Activated B cell treated with CpG ODN at 0.5 μM for 24 hours (primary cell): ENCODE data around the gene PRPF6. TPM values are rescaled to one million over a fixed set of nuclear protein-coding genes. Genes with fewer than 3 reads are reported as not detected.
A peak's percentile ranks its signal among the peaks of the same experiment; 100 is the strongest.
"Not testable (repeated sequence)": the region's sequence is repeated elsewhere in the genome, so short reads cannot be mapped to it uniquely, and the experiment has no call there.

Source experiments
- ATAC-seq: fragments of 200-7000 bp; cut with Tn5 transposase; one replicate; pipeline ENCODE4 v1.10.0; 2021; ENCODE audit warnings: low read depth, mild to moderate bottlenecking, moderate library complexity
- CTCF ChIA-PET: fragments of 350-600 bp; sonication (Branson Sonifier 250); formaldehyde crosslinking; loops from one replicate; lab custom pipeline; 2021; ENCODE audit warnings: antibody characterized with exemption; lab: Charles Lee
- POLR2A ChIA-PET: fragments of 350-600 bp; sonication (Branson Sonifier 250); formaldehyde crosslinking; loops from one replicate; lab custom pipeline; 2021; ENCODE audit warnings: antibody characterized with exemption; lab: Charles Lee
- DNase-seq: peaks from one replicate; pipeline ENCODE4 v3.0.0; 2022
- H3K27ac Mint-ChIP-seq: one replicate; pipeline ENCODE4 v1.8.0; 2020; ENCODE audit warnings: mixed read lengths
- H3K27me3 Mint-ChIP-seq: one replicate; pipeline ENCODE4 v1.8.0; 2021; ENCODE audit warnings: mixed read lengths
- H3K36me3 Mint-ChIP-seq: one replicate; pipeline ENCODE4 v1.8.0; 2021; ENCODE audit warnings: low read depth, mixed read lengths
- H3K4me1 Mint-ChIP-seq: one replicate; pipeline ENCODE4 v1.8.0; 2021; ENCODE audit warnings: mixed read lengths
- H3K4me3 Mint-ChIP-seq: one replicate; pipeline ENCODE4 v1.8.0; 2020; ENCODE audit warnings: mild to moderate bottlenecking, mixed read lengths
- H3K9me3 Mint-ChIP-seq: one replicate; pipeline ENCODE4 v1.8.0; 2020; ENCODE audit warnings: mixed read lengths
- intact Hi-C: fragments of 100-400 bp; cut with micrococcal nuclease; formaldehyde crosslinking; loops from one replicate; pipeline ENCODE4 v1.15.1; 2024
- total RNA-seq: library from RNA; stranded (reverse); gene quantifications from 2 replicates; pipeline ENCODE4 v1.2.3, GENCODE V29; 2022
- TF ChIP-seq, protein P1 (sequence below): fragments of 200-600 bp; IDR thresholded peaks from one replicate; pipeline ENCODE4 v1.8.0; 2022; ENCODE audit warnings: antibody characterized with exemption, mild to moderate bottlenecking

The PRPF6 gene
- total RNA-seq, 1 donor from 2014 or later = 75.8 TPM

- CTCF ChIA-PET = no interaction called here
- H3K9me3 Mint-ChIP-seq = no peaks in the 10 kb centered on the region
- POLR2A ChIA-PET = interaction anchor here (0.7 to 1.0 kb wide), 2 partner anchors 12 to 13 kb away, joined by 4 read pairs; partner anchors contain the start of gene UCKL1
- no peaks in the 10 kb centered on the region for H3K27me3 Mint-ChIP-seq
- DNase-seq (peak; percentile 33), ATAC-seq (peak; percentile 15)
- TF ChIP-seq, protein P1, sequence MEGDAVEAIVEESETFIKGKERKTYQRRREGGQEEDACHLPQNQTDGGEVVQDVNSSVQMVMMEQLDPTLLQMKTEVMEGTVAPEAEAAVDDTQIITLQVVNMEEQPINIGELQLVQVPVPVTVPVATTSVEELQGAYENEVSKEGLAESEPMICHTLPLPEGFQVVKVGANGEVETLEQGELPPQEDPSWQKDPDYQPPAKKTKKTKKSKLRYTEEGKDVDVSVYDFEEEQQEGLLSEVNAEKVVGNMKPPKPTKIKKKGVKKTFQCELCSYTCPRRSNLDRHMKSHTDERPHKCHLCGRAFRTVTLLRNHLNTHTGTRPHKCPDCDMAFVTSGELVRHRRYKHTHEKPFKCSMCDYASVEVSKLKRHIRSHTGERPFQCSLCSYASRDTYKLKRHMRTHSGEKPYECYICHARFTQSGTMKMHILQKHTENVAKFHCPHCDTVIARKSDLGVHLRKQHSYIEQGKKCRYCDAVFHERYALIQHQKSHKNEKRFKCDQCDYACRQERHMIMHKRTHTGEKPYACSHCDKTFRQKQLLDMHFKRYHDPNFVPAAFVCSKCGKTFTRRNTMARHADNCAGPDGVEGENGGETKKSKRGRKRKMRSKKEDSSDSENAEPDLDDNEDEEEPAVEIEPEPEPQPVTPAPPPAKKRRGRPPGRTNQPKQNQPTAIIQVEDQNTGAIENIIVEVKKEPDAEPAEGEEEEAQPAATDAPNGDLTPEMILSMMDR = no peak
- H3K27ac Mint-ChIP-seq = peak overlapping the region; percentile 70
- H3K4me1 Mint-ChIP-seq = peaks cover 19% of the 10 kb centered on the region
- intact Hi-C loops = loop anchor here (1.0 kb wide), 1 partner anchor 13 kb away; the partner anchor contains the start of gene UCKL1
- H3K36me3 Mint-ChIP-seq = peaks cover 8% of the 10 kb centered on the region
- peak overlapping the region; percentile 83 for H3K4me3 Mint-ChIP-seq
Observed at GRCh38 chr20:63968928-63969760, 11.8 kb upstream of the PRPF6 start.

GRCh38 chr20:63969838-63970713 is 10.9 kb upstream of the PRPF6 start, which contains the start of gene ZNF512B:
ZNF512B (minus strand) TSS chr20:63969930; CDS start chr20:63967950, 1,980 bp downstream.
- Mint-ChIP-seq H3K4me3 (peak within 1 kb of the TSS; percentile 83), H3K4me1 (peaks cover 19% of the 10 kb centered on the region), H3K36me3 (peaks cover 12% of the 10 kb centered on the region), H3K27ac (peak within 1 kb of the TSS; percentile 70), H3K9me3 (no peaks in the 10 kb centered on the region), H3K27me3 (no peaks in the 10 kb centered on the region)
- peak; percentile 68 for ATAC-seq
- POLR2A ChIA-PET = interaction anchor here (0.6 kb wide), 1 partner anchor 14 kb away, joined by 4 read pairs; the partner anchor contains the start of gene UCKL1
- TF ChIP-seq, protein P1 = no peak
- DNase-seq = peak; percentile 41
- intact Hi-C loops = loop anchor here (1.0 to 5.0 kb wide), 5 partner anchors 14 to 913 kb away; partner anchors contain the start of genes ARFRP1, UCKL1 and ZGPAT
- CTCF ChIA-PET = no interaction called here

DNA sequence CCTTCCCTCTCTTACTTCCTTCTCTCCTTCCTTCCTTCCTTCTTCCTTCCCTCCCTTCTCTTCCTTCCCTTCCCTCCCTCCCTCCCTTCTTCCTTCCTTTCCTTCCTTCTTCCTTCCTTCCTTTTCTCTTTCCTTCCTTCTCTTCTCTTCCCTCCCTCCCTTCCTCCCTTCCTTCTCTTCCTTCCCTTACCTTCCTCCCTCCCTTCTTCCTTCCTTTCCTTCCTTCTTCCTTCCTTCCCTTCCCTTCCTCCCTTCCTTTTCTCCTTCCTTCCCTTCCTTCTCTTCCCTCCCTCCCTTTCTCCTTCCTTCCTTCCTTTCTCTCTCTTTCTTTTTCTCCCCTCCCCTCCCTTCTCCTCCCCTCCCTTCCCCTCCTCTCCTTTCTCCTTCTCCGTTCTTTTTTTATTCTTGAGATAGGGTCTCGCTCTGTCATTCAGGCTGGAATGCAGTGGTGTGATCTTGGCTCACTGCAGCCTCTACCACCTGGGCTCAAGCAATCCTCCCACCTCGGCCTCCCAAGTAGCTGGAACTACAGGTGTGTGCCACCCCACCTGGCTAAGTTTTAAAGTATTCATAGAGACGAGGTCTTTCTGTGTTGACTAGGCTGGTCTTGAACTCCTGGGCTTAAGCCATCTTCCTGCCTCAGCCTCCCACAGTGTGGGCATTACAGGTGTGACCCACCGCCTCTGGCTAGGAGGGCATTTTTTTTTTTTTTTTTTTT is 10.1 kb upstream of the PRPF6 start:
- Mint-ChIP-seq H3K4me1 (peaks cover 19% of the 10 kb centered on the region), H3K4me3 (peak overlapping the region; percentile 72), H3K27ac (no peak overlapping the region), H3K27me3 (no peaks in the 10 kb centered on the region), H3K9me3 (no peaks in the 10 kb centered on the region), H3K36me3 (peaks cover 12% of the 10 kb centered on the region)
- intact Hi-C loops = loop anchor here (5.0 kb wide), 4 partner anchors 264 to 914 kb away; partner anchors contain the start of genes ARFRP1 and ZGPAT
- no peak for DNase-seq
- CTCF ChIA-PET = no interaction called here
- TF ChIP-seq, protein P1 = no peak
- POLR2A ChIA-PET = interaction anchor here (0.6 kb wide), 1 partner anchor 1849 kb away, joined by 3 read pairs; no protein-coding TSS in a partner anchor
- no peak for ATAC-seq

- not testable (repeated sequence) for H3K9me3 Mint-ChIP-seq, H3K4me3 Mint-ChIP-seq, H3K27me3 Mint-ChIP-seq, H3K27ac Mint-ChIP-seq, DNase-seq, ATAC-seq
- H3K4me1 Mint-ChIP-seq = peaks cover 22% of the 10 kb centered on the region
- intact Hi-C loops = loop anchor here (2.0 to 5.0 kb wide), 5 partner anchors 265 to 915 kb away; partner anchors contain the start of genes ARFRP1 and ZGPAT
- POLR2A ChIA-PET = interaction anchor here (0.6 kb wide), 1 partner anchor 1850 kb away, joined by 3 read pairs; no protein-coding TSS in a partner anchor
- peaks cover 12% of the 10 kb centered on the region for H3K36me3 Mint-ChIP-seq
- CTCF ChIA-PET = interaction anchor here (0.7 kb wide), 1 partner anchor 16 kb away, joined by 4 read pairs; the partner anchor contains the start of gene UCKL1
Observed at GRCh38 chr20:63971960-63972311, 9.0 kb upstream of the PRPF6 start.
